K562 (cell line): ENCODE data around the gene TCF3. TPM values are rescaled to one million over a fixed set of nuclear protein-coding genes. Genes with fewer than 3 reads are reported as not detected.
A peak's percentile ranks its signal among the peaks of the same experiment; 100 is the strongest.

Experiments
- ATF1 ChIP-seq, 2 experiments: fragments of 450-650 bp in 1 of 2; IDR thresholded peaks; 2 replicates each; pipeline ENCODE4 v1.6.1; 2016; ENCODE audit warnings: missing compliant biosample characterization in 1 of 2, missing genetic modification characterization in 1 of 2
- ATF7 ChIP-seq: fragments of 450-650 bp; IDR thresholded peaks from 2 replicates; pipeline ENCODE4 v1.7.1; 2014; ENCODE audit warnings: mild to moderate bottlenecking, moderate library complexity
- BRD9 ChIP-seq: fragments of 450-650 bp; IDR thresholded peaks from 2 replicates; pipeline ENCODE4 v1.6.1; 2018; ENCODE audit warnings: low read depth; ENCODE audit not compliant: partially characterized antibody
- CBFB ChIP-seq: sonication (generic); formaldehyde crosslinking; IDR thresholded peaks from 2 replicates; pipeline ENCODE4 v1.4.0; 2020; ENCODE audit warnings: mild to moderate bottlenecking, missing genetic modification reagents
- CC2D1A ChIP-seq: fragments of 450-650 bp; IDR thresholded peaks from 2 replicates; pipeline ENCODE4 v1.6.1; 2017; ENCODE audit warnings: mild to moderate bottlenecking
- CTBP1 ChIP-seq: fragments of 450-650 bp; IDR thresholded peaks from 2 replicates; pipeline ENCODE4 v1.6.1; 2016; ENCODE audit warnings: borderline replicate concordance
- CTCFL ChIP-seq: IDR thresholded peaks from 2 replicates; pipeline ENCODE4 v1.6.1; 2011; ENCODE audit warnings: borderline replicate concordance, low read depth, mild to moderate bottlenecking, moderate library complexity, low read length; ENCODE audit not compliant: insufficient read depth, poor library complexity, severe bottlenecking
- JUND ChIP-seq, 2 experiments: IDR thresholded peaks; 2 replicates in 1 of 2; 3 replicates in 1 of 2; pipeline ENCODE4 v1.6.1; 2011; ENCODE audit warnings: borderline replicate concordance in 2 of 2, low read depth in 2 of 2, low read length in 2 of 2, improper control_type of control experiment in 1 of 2, missing biosample characterization in 1 of 2, missing genetic modification characterization in 1 of 2, missing genetic modification reagents in 1 of 2
- KDM4B ChIP-seq, 2 experiments: fragments of 450-650 bp in 1 of 2; sonication (generic) in 1 of 2; IDR thresholded peaks; 2 replicates each; pipeline ENCODE4 v1.6.1; 2016 to 2017; ENCODE audit warnings: borderline replicate concordance in 2 of 2, antibody characterized with exemption in 1 of 2, low read depth in 1 of 2, mild to moderate bottlenecking in 1 of 2
- KDM5B ChIP-seq: fragments of 200-600 bp; sonication (generic); IDR thresholded peaks from 2 replicates; pipeline ENCODE4 v1.6.1; 2012; ENCODE audit warnings: low read depth, mild to moderate bottlenecking, moderate library complexity, low read length, control low read depth, inconsistent platforms; ENCODE audit not compliant: insufficient replicate concordance
- LCOR ChIP-seq: sonication (generic); formaldehyde crosslinking; IDR thresholded peaks from 2 replicates; pipeline ENCODE4 v1.8.0; 2022; ENCODE audit warnings: mild to moderate bottlenecking, missing genetic modification reagents
- MCM7 ChIP-seq, 2 experiments: fragments of 450-650 bp; IDR thresholded peaks; 2 replicates each; pipeline ENCODE4 v1.6.1; 2016 to 2018
- NBN ChIP-seq: fragments of 450-650 bp; IDR thresholded peaks from 2 replicates; pipeline ENCODE4 v1.6.1; 2016; ENCODE audit warnings: low read depth, mild to moderate bottlenecking
- TBP ChIP-seq: optimal IDR thresholded peaks from 2 replicates; pipeline ENCODE3; 2011; ENCODE audit warnings: low read depth, low read length, improper control_type of control experiment
- TRIM24 ChIP-seq, 2 experiments: fragments of 450-650 bp; IDR thresholded peaks; 2 replicates each; pipeline ENCODE4 v1.6.1; 2016
- U2AF1 ChIP-seq: fragments of 200-400 bp; formaldehyde crosslinking; optimal IDR thresholded peaks from 2 replicates; pipeline ENCODE3; 2017; ENCODE audit warnings: mild to moderate bottlenecking, low read depth, low read length, moderate library complexity
- USF1 ChIP-seq: sonication (generic); formaldehyde crosslinking; IDR thresholded peaks from 2 replicates; pipeline ENCODE4 v1.9.0; 2022; ENCODE audit warnings: mild to moderate bottlenecking, missing genetic modification reagents
- ZSCAN32 ChIP-seq: fragments of 450-650 bp; formaldehyde crosslinking; IDR thresholded peaks from 2 replicates; pipeline ENCODE4 v1.4.0; 2020; ENCODE audit warnings: mild to moderate bottlenecking, moderate library complexity
- polyA plus RNA-seq, 8 experiments: library from polyadenylated mRNA; depleted of rRNA in 4 of 8; stranded (reverse) in 5 of 8; unstranded in 3 of 8; fragments of >200 nt; fragmentation: Nextera tagmentation in 2 of 8; fragmentation: Illumina TruSeq in 1 of 8; extraction: Ambion mirVana in 2 of 8; extraction: Trizol in 1 of 8; gene quantifications; 2 replicates each; pipeline versions ENCODE4 v1.2.1 to v1.2.3, GENCODE V29; 2011 to 2014; ENCODE audit warnings: inconsistent platforms in 1 of 8, missing spikeins in 1 of 8
- total RNA-seq, 7 experiments: library from RNA; depleted of rRNA in 6 of 7; stranded (reverse); fragments of >200 nt in 6 of 7; fragmentation: Illumina TruSeq in 2 of 7; extraction: Trizol in 2 of 7; gene quantifications; 2 replicates each; pipeline versions ENCODE4 v1.2.1 to v1.2.3, GENCODE V29; 2011 to 2021; ENCODE audit warnings: low replicate concordance in 1 of 7
- TF ChIP-seq, protein P1 (sequence below), 3 experiments: fragments of 200-800 bp in 1 of 3; sonication (Bioruptor generic) in 1 of 3; sonication (generic) in 1 of 3; formaldehyde crosslinking in 1 of 3; IDR thresholded peaks; 2 replicates each; pipeline versions ENCODE4 v1.6.1 to v1.8.0; 2016 to 2022; ENCODE audit warnings: mild to moderate bottlenecking in 2 of 3, missing compliant biosample characterization in 2 of 3, missing genetic modification characterization in 2 of 3, missing genetic modification reagents in 1 of 3
- TF ChIP-seq, protein P2 (sequence below): sonication (generic); formaldehyde crosslinking; IDR thresholded peaks from 2 replicates; pipeline ENCODE4 v1.9.0; 2022; ENCODE audit warnings: mild to moderate bottlenecking, missing genetic modification reagents

The TCF3 gene
- total and polyA plus RNA-seq, 9 of the 15 experiments (the other 6 are each of a cell fraction or from before 2014, with no cell fraction given): 5.6 to 259 (median 84.0) TPM

DNA sequence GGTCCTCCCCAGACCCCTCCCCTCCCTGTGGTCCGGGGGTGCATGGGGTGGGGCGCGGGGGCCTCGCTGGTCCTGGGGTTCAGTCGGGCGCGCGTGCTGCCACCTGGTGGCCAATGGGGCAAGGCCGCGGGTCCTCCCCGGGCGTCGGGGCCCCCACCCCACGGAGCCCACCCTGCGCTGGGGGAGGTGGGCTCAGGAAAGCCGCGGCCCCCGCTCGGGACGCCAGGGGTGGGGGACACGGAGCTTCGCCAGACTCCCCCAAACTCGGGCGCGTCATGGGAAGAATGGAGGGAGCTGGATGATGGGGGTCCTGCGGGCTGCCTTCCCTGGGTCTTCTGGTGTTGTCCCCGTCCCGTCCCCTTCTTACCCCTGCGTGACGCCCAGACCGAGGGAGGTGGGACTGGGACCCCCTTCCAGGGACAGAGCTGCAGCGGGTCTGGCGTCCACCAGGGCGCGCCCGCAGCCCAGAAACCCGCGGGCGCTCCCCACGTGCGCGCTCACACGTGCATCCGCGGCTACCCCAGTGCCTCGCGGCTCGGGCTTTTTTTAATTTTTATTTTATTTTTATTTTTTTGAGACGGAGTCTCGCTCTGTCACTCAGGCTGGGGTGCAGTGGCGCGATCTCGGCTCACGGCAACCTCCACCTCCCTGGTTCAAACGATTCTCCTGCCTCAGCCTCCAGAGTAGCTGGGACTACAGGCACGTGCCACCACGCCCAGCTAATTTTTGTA, 19.8 kb upstream of the TCF3 start (continued):
- TF ChIP-seq, protein P1, sequence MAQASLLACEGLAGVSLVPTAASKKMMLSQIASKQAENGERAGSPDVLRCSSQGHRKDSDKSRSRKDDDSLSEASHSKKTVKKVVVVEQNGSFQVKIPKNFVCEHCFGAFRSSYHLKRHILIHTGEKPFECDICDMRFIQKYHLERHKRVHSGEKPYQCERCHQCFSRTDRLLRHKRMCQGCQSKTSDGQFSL (CRISPR knock-in tag; IDR thresholded peaks at IDR 0.05): peak; percentile 24; the same call in 1 of the 2 replicates
- TF ChIP-seq, protein P1 (tag; IDR thresholded peaks at IDR 0.05): no peak
- TF ChIP-seq TBP (peak; percentile 16), USF1 (CRISPR knock-in tag) (peak; percentile 50), BRD9 (peak; percentile 62), LCOR (CRISPR knock-in tag) (0 out of 2 replicates have a peak, but pooled peaks have one; percentile 64), NBN (peak; percentile 60; the same call in 1 of the 2 replicates), JUND (IDR thresholded peaks at IDR 0.05; ENCODE audit: borderline replicate concordance, low read depth, low read length) (0 out of 2 replicates have a peak, but pooled peaks have one; percentile 33), JUND (tag; IDR thresholded peaks at IDR 0.05; ENCODE audit: borderline replicate concordance, low read depth, low read length) (no peak; the same call in 2 of the 3 replicates), TRIM24 (IDR thresholded peaks at IDR 0.05) (0 out of 4 replicates have a peak, but pooled peaks of 1 of the 2 experiments have one; percentile 7), ZSCAN32 (CRISPR knock-in tag) (no peak), MCM7 (IDR thresholded peaks at IDR 0.05) (no peak), CTCFL (peak; percentile 65), ATF1 (CRISPR knock-in tag; IDR thresholded peaks at IDR 0.05) (no peak), ATF1 (tag; IDR thresholded peaks at IDR 0.05) (peak; percentile 52; the same call in 1 of the 2 replicates), ATF7 (peak; percentile 73; the same call in 1 of the 2 replicates), U2AF1 (peak; percentile 15), CTBP1 (peak; percentile 39; the same call in 1 of the 2 replicates), KDM4B (IDR thresholded peaks at IDR 0.05; ENCODE audit: borderline replicate concordance in 2 of 2, low read depth in 1 of 2) (0 out of 4 replicates have a peak, but pooled peaks of 1 of the 2 experiments have one; percentile 47), CBFB (CRISPR knock-in tag) (no peak), KDM5B (no peak), CC2D1A (peak; percentile 89)
- TF ChIP-seq, protein P2, sequence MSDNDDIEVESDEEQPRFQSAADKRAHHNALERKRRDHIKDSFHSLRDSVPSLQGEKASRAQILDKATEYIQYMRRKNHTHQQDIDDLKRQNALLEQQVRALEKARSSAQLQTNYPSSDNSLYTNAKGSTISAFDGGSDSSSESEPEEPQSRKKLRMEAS (CRISPR knock-in tag): peak; percentile 93
